ENCODE data around the gene MICALL1. TPM values are rescaled to one million over a fixed set of nuclear protein-coding genes. Genes with fewer than 3 reads are reported as not detected.

Gene MICALL1
- total RNA-seq, 4 donors from 2014 or later, result 64.7 to 139 (median 88.4) TPM

DNA sequence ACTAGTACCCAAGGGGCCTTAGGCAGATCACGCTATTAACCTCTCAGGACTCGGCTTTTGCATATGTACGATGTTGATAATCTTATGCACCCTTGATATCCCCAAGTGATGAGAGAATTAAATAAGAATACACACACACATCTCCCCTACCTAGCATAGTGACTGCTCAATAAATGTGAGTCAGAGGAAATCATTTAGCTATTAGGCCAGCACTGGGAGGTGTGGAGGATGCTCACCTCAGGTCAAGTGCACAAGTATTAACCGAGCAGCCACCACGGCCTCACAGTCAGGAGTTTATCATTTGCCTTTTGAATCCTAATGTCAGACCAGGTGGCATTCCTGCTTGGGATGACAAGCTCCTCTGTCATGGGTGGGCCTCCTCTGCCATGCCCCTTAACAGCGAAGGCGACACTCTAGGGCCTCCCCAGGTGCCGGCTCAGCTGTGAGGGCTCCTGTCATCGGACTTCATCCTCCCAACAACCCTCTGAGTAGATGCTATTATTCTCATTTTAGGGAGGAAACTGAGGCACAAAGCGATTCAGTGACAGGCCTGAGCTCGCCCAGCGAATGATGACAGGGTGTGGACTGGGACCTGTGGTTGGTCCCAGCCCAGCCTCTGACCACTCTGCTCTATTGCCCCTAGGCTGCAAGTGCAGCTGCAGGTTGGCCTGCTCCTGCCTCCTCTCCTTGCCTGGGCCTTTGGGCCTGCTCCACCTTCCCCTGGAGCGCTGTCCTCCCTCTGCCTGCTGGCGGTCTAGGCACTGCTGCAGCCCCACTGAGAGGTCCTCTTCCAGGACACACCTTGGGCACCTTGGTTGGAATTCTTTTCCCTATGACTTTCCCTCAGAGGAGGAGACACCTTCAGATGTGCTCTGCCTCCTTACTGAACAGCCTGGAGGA, 83.3 kb downstream of the MICALL1 start:
- H3K9me3 ChIP-seq, result no peaks in the 10 kb centered on the region
- no peak overlapping the region for H3K4me3 ChIP-seq
- no peaks in the 10 kb centered on the region for H3K36me3 ChIP-seq
- DNase-seq, result no peak
- H3K4me1 ChIP-seq, result no peaks in the 10 kb centered on the region
- intact Hi-C loops (cut with DNase I), result no loop called here
- TF ChIP-seq CTCF (IDR thresholded peaks at IDR 0.05) (no peak), POLR2A (IDR thresholded peaks at IDR 0.05) (no peak)
- 88 to 89% methylated on average over 8 to 10 of the region's 14 CpGs for WGBS, 2 donors
- H3K27me3 ChIP-seq, result no peaks in the 10 kb centered on the region
- H3K27ac ChIP-seq, result no peak overlapping the region

DNA sequence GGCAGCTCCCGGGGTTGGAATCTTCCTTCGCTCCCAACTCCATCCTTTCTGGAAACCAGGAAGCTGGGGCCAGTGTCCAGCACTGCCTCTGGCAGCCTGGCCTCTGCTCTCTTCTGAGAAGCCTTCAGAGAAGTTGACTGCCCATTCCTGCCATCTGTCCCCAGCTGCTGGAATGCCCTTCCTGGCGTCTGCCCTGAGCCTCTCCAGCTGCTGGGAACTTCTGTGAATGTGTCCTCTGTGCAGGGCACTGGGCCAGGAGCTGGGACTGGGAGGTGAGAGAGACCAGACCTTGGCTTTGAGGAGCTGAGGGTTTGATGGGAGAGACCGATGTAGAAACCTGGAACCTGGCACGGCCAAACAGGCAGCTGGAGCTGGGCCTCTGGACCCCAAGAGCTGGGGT, 84.2 kb downstream of the MICALL1 start:
- no peaks in the 10 kb centered on the region for H3K27me3 ChIP-seq
- no peak overlapping the region for H3K4me3 ChIP-seq
- no peaks in the 10 kb centered on the region for H3K4me1 ChIP-seq
- TF ChIP-seq CTCF (IDR thresholded peaks at IDR 0.05) (no peak), POLR2A (IDR thresholded peaks at IDR 0.05) (no peak)
- H3K36me3 ChIP-seq, result no peaks in the 10 kb centered on the region
- WGBS, 2 donors, result 80 to 83% methylated on average over 1 to 2 of the region's 5 CpGs
- H3K27ac ChIP-seq, result no peak overlapping the region
- intact Hi-C loops (cut with DNase I), result no loop called here
- DNase-seq, result no peak
- no peaks in the 10 kb centered on the region for H3K9me3 ChIP-seq

DNA sequence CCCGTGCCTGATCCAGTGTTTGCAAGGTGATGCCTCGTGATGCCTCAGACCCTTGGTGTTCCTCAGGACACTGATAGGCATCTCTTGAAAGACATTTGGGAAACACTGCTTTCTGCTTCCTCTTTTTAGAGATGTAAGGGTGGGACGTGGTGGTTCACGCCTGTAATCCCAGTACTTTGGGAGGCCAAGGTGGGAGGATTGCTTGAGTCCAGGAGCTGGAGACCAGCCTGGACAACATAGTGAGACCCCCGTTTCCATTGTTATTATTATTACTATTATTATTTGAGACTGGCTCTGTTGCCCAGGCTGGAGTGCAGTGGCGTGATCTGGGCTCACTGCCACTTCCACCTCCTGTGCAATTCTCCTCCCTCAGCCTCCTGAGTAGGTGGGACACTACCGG, 84.8 kb downstream of the MICALL1 start:
- 80 to 95% methylated on average over 6 to 7 of the region's 7 CpGs for WGBS, 2 donors
- H3K9me3 ChIP-seq, result no peaks in the 10 kb centered on the region
- DNase-seq, result no peak
- no peak overlapping the region for H3K4me3 ChIP-seq
- intact Hi-C loops (cut with DNase I), result no loop called here
- TF ChIP-seq CTCF (IDR thresholded peaks at IDR 0.05) (no peak), POLR2A (IDR thresholded peaks at IDR 0.05) (no peak)
- H3K4me1 ChIP-seq, result peaks cover under 1 to 4% (median 2%) of the 10 kb centered on the region in 3 donors
- H3K27me3 ChIP-seq, result no peaks in the 10 kb centered on the region
- H3K36me3 ChIP-seq, result no peaks in the 10 kb centered on the region
- H3K27ac ChIP-seq, result no peak overlapping the region

DNA sequence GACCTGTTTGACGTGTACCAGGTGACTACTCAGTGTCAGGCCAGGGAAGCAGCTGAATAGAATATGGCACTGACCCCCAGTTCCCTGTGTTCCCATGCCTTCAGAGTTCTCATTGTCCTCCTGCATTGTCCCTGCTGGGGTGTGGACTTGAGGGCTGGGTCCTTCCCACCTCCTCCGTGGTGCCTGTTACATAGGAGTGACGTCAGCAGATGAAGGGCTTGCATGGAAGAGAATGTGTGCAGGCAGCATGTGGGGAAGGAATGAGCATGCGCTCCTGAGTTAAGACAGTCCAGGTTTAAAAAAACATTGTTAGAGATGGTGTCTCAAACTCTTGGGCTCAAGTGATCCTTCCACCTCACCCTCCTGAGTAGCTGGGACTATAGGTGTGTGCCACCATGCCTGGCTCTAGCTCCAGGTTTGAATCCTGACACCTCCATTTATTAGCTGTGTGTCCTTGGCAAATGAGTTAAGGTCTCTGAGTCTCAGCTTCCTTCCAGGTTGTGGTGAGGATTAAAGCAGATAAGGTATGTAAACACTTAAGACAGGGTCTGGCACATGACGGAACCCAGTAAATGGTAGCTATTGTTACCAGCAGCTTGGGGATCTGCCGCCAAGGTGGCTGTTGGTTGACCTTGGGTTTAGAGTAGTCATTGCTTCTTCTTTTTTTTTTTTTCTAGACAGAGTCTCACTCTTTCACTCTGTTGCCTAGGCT, 85.8 kb downstream of the MICALL1 start:
- Histone ChIP-seq H3K27ac (no peak overlapping the region), H3K4me3 (no peak overlapping the region), H3K4me1 (peaks cover 5 to 14% (median 9%) of the 10 kb centered on the region in 3 donors), H3K36me3 (no peaks in the 10 kb centered on the region), H3K27me3 (no peaks in the 10 kb centered on the region), H3K9me3 (no peaks in the 10 kb centered on the region)
- DNase-seq, result no peak
- intact Hi-C loops (cut with DNase I), result no loop called here
- 72 to 73% methylated on average over 5 to 6 of the region's 6 CpGs for WGBS, 2 donors
- TF ChIP-seq POLR2A (IDR thresholded peaks at IDR 0.05), result no peak
- TF ChIP-seq CTCF (IDR thresholded peaks at IDR 0.05), result no peak

Other genes with a start within 250 kb of the MICALL1 start
- gene PDXP, start 247.6 kb upstream of the MICALL1 start, total RNA-seq, result 1 to 10 TPM; 2.3 to 4.1 (median 2.9) TPM
- gene LGALS1, start 230.7 kb upstream of the MICALL1 start, total RNA-seq, result 100 to 1,000 TPM in 2 of 4 donors, 10 to 100 TPM in 2; 25.4 to 261 (median 92.3) TPM
- gene NOL12, start 220.0 kb upstream of the MICALL1 start, total RNA-seq, result 10 to 100 TPM; 34.3 to 44.5 (median 40.8) TPM
- gene TRIOBP, start 209.2 kb upstream of the MICALL1 start, total RNA-seq, result 100 to 1,000 TPM in 2 of 4 donors, 10 to 100 TPM in 2; 67.6 to 149 (median 108) TPM
- gene GCAT, start 98.4 kb upstream of the MICALL1 start, total RNA-seq, result 10 to 100 TPM; 14.3 to 22.5 (median 20.7) TPM
- gene GALR3, start 82.9 kb upstream of the MICALL1 start, total RNA-seq, result not detected
- gene ANKRD54, start 62.0 kb upstream of the MICALL1 start, total RNA-seq, result 10 to 100 TPM; 24.6 to 38.1 (median 29.5) TPM
- 100 to 1,000 TPM; 192 to 499 (median 281) TPM for gene EIF3L, start 56.9 kb upstream of the MICALL1 start, total RNA-seq
- under 1 TPM in 2 of 4 donors, not detected in 2; 0.13 to 0.38 TPM for gene C22orf23, start 47.3 kb downstream of the MICALL1 start, total RNA-seq
- 10 to 100 TPM; 31.7 to 56.1 (median 46.9) TPM for gene POLR2F, start 47.4 kb downstream of the MICALL1 start, total RNA-seq
- gene SOX10, start 78.3 kb downstream of the MICALL1 start, total RNA-seq, result 1 to 10 TPM in 2 of 4 donors, under 1 TPM in 1, not detected in 1; 0.44 to 1.7 (median 1.5) TPM
- gene PICK1, start 151.1 kb downstream of the MICALL1 start, total RNA-seq, result 10 to 100 TPM; 26.3 to 53.1 (median 31.2) TPM
- gene SLC16A8, start 177.9 kb downstream of the MICALL1 start, total RNA-seq, result not detected
- 1 to 10 TPM in 3 of 4 donors, under 1 TPM in 1; 0.26 to 4.8 (median 2.8) TPM for gene BAIAP2L2, start 204.4 kb downstream of the MICALL1 start, total RNA-seq

Data from esophagus squamous epithelium (tissue), 5 donors.